OCI-LY3 (cell line): Measurements from ENCODE around the gene HNRNPUL1.

Experiments
- EZH2phosphoT487 ChIP-seq: fragments of 200-600 bp; shearing (Covaris generic); IDR thresholded peaks from 2 replicates; pipeline ENCODE4 v1.6.1; 2018; ENCODE audit warnings: antibody characterized with exemption, mixed run types, low read depth
- TF ChIP-seq, protein P1 (sequence below): fragments of 200-600, 300-600 bp; sonication (generic); IDR thresholded peaks from 2 replicates; pipeline ENCODE4 v1.5.1; 2014; ENCODE audit warnings: antibody characterized with exemption, low read length, low read depth

DNA sequence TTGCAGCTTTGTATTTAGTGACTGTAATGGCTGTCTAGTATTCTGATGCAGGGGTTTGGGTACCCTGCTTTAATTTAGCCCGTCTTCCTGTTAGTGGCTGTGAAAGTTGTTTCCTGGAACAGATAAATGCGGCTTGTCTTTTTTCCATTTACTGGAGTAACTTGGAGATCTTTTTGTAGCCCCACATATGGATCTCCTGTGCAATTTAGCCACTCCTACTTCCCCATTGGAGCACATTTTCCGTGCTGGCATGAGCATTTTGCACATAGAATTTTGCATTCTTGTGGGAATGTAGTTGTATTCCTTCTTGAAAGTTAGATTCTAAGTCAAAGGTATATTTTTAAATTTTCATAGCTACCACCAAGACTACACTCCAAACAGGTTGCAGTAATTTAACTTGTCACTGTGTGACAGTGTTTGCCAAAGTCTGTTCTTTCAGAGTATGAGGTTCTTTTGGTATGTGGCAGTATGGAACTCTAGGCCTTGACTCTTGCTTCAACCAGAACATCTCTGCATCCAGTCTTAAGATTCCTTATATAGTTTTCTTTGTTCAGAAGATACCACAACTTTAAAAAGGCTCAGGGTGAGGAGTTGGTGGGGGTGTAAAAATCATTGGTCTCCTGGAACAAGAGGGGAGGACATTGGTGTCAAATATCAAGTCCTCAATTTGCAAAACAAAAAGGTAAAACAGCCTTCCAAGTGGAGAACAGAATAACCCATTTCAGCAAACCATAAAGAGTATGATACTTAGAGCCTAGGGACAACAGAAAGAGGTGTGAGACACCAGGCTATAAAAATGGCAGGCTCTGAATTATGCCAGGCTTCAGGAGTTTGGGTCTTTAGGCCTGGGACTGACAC lies 24.7 kb downstream of the HNRNPUL1 start:
- TF ChIP-seq, protein P1, sequence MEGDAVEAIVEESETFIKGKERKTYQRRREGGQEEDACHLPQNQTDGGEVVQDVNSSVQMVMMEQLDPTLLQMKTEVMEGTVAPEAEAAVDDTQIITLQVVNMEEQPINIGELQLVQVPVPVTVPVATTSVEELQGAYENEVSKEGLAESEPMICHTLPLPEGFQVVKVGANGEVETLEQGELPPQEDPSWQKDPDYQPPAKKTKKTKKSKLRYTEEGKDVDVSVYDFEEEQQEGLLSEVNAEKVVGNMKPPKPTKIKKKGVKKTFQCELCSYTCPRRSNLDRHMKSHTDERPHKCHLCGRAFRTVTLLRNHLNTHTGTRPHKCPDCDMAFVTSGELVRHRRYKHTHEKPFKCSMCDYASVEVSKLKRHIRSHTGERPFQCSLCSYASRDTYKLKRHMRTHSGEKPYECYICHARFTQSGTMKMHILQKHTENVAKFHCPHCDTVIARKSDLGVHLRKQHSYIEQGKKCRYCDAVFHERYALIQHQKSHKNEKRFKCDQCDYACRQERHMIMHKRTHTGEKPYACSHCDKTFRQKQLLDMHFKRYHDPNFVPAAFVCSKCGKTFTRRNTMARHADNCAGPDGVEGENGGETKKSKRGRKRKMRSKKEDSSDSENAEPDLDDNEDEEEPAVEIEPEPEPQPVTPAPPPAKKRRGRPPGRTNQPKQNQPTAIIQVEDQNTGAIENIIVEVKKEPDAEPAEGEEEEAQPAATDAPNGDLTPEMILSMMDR, result no peak
- no peak for TF ChIP-seq EZH2phosphoT487
